HG03575 (cell line): ENCODE measurements around the gene DGKQ.
"Not testable (repeated sequence)": the region's sequence is repeated elsewhere in the genome, so short reads cannot be mapped to it uniquely, and the experiment has no call there.

Source experiments
- ATAC-seq: cut with Tn5 transposase; IDR thresholded peaks from one replicate; pipeline ENCODE4 v1.9.1; 2021; ENCODE audit not compliant: unreplicated experiment, insufficient number of reproducible peaks, low FRiP score; ENCODE audit errors: extremely low read depth

Gene DGKQ

DNA sequence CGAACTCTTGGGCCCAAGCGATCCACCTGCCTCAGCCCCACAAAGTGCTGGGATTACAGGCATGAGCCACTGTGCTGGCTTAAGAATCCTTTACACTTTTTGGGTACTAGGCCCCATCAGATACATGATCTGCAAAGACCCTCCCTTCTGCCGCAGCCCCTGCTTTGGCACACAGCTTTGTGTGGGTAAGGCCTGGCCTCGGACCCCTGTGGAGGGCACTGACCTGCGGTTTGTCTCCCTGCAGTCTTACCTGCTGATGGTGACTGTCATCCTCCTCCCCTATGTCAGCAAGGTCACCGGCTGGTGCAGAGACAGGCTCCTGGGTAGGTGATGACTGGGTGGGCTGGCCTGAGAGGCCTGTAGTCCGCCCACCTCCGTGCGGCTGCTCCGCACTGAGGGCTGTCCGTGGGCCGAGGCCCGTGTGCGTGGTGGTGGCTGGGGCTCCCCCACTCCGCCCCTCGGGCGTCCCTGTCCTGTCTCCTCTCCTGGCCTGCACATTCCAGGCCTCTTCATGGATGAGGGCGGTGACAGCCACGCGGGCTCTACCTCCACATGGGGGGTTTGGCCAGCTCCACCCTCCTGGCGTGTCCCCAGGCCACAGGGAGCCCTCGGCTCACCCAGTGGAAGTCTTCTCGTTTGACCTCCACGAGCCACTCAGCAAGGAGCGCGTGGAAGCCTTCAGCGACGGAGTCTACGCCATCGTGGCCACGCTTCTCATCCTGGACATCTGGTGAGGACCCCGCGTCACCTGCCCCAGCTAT, 18.0 kb downstream of the DGKQ start:
- no peak for ATAC-seq

DNA sequence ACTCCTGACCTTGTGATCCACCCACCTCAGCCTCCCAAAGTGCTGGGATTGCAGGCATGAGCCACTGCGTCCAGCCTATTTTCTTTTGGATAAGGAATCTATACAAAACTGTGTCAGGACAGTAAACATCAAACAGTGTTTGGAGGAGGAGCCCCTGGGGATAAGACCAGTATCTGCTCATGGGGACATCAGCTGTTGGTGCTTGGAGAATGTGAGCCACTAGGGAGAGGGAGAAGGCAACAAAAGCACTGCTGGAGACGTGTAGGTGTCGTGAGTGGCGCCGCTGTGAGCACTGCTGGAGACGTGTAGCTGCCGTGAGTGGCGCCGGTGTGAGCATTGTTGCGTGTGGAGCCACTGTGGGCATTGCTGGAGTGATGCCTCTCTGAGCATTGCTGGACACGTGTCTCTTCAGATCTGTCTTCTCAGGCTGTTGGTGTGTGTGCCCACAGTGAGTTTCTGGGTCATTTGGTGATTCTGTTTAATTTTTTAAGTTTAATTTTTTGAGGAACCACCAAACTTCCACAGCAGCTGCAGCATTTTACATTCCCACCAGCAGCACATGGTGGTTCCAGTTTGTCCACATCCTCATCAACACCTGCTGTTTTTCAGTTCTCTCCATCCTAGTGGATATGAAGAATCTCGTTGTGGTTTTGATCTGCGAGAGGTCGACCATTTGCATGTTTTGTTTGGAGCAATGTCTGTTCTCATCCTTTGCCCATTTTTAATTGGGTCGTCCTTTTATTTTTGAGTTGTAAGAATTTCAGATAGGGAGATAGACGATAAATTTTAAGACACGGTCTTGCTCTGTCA, 19.0 kb downstream of the DGKQ start:
- no peak for ATAC-seq

DNA sequence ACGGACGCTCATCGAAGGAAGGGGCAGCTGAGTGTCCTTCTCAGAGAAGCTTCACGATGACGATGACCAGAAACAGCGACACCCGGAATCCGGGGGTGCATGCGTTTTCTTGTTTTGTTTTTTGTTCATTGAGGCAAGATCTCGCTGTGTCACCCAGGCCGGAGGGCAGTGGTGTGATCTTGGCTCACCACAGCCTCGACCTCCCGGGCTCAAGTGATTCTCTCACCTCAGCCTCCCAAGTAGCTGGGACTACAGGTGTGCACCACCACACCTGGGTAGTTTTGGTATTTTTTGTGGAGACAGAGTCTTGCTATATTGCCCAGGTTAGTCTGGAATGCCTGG, 19.8 kb downstream of the DGKQ start:
- ATAC-seq, result no peak

DNA sequence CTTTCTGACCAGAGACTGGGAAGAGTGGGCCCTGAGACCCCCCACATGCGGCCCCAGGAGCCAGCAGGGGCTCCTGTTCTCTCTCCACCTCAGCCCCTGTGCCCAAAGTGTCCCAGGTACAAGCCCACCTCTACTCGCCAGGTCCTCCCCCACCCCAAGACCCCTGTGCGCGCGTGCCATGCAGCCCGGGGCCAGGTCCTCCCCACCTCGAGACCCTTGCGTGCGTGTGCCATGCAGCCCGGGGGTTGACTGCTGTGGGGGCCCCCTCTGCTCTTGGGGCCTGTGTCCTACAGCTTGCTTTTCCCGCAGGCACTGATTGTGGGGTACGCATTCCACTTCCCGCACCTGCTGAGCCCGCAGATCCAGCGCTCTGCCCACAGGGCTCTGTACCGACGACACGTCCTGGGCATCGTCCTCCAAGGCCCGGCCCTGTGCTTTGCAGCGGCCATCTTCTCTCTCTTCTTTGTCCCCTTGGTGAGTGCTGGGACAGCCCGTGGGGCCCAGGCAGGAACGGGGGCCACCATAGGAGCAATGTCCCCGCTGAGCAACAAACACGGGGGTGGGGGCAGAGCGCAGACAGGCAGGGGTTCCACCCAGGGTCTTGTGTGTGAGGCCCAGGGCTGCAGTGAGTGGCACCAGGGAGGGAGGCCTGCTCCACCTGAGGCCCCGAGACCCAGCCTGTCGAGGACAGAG, 20.3 kb downstream of the DGKQ start:
- no peak for ATAC-seq

DNA sequence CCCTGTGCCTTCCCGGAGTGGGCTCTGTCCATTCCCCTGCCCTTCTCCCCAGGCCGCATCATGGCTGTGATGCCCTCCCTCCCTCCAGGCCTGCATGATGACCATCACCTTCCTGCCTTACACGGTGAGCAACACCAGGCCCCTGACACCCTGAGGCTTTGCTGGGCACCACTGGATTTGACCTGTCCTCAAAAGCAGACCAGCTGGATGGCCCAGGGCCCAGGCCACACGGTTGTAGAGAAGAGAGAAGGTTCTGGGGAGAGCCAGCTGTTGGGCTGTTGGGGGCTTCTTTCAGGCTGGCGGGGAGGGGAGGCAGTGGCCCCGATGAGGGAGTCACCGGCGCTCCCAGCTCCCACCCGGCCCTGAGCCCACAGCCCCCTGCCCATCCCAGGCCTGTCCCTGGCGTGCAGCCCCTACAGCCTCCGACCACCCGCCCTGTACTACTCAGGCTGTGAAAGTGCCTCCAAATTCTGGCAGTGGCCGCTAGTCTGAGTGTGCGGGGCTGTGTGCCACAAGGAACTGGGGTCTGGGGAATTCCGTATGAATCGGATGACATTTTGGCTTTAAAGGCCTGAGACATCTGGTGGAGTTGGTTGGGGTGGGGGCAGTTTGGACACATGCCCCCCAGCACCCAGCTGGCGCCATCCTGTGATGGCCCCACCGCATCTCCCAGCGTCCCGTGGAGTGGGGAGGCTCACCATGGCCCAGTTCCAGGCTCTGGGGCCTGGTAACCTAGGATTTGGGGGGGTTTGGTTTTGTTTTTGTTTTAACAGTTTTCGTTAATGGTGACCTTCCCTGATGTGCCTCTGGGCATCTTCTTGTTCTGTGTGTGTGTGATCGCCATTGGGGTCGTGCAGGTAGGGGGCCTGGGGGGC, 21.5 kb downstream of the DGKQ start:
- ATAC-seq, result no peak

DNA sequence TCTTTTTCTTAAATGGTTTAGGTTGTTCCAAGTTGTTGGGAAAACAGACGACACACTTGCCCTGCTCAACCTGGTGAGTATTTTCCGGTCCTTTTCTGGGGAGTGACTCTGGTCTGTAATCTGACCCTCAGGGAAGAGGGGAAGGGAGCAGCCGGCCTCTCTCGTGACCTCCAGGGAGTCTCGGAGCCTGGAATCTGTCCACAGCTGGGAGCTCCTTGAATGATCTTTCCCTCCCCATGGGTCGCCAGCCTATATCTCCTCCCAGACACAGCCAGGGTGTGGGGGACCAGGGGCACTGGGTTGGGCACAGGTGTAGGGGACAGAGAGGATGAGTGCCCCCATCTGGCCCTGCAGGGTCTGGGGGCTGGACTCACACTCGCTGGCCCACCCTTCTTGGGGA, 22.2 kb downstream of the DGKQ start:
- ATAC-seq, result no peak

DNA sequence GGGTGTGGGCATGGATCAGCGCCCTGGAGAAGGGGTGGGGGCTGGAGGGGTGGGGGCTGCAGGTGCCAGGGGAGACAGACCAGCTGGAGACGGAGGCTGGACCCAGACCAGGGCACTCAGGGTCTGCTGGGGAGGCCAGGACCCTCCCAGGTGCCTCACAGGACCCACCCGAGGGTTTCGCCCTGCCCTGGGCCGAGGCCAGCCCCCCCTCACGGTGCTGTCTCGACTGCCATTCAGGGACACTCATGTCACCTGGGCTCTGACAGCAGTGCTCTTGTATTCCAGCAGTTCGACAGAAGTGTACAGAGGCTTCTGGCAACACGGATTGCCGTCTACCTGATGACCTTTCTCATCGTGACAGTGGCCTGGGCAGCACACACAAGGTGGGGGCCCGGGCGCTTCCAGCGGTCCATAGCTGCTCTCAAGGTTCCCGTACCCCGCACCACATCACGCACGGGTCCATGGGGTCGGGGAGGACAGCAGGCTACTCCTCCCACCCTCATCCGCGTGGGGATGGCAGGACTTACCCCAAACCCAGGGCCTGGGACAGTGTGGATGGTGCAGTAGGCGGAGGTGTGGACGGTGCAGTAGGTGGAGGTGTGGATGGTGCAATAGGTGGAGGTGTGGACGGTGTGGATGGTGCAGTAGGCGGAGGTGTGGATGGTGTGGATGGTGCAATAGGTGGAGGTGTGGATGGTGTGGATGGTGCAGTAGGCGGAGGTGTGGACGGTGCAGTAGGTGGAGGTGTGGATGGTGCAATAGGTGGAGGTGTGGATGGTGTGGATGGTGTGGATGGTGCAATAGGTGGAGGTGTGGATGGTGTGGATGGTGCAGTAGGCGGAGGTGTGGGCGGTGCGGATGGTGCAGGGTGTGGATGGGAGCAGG, 23.0 kb downstream of the DGKQ start:
- no peak for ATAC-seq

DNA sequence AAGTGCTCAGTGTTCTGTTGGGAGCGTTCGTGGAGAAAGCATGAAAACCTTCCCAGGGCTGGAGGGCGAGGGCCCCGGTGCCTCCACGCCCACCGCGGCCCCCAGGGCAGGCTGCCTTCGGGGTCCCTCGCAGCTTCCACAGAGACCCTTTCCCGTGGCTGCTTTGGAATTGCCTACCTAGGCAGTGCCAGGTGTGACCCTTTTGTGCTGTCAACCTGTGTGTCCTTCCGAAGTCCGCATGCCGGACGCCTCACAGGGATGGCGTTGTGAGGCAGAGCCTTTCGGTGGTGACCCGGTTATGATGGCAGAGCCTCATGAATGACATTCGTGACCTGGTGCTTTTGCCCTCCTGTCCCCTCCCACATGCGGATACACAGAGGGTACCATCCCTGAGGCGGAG, 23.7 kb downstream of the DGKQ start:
- ATAC-seq, result no peak

DNA sequence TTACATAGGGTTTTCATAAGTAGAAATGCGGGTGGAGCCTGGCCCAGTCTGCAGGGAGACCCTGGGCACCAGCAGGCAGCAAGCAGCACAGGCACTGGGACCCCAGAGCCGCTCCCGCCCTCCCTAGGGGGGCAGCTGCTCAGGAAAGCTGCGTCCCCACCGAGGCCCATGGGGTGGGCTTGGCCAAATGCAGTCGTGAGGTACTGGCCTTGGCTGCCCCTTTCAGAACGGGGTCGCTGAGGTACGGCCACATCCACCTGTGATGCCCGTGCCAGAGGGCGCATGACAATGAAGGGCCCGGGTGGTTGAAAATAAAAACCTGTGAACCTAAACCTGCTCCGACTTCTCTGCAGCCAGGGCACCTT, 24.5 kb downstream of the DGKQ start:
- ATAC-seq, result no peak

DNA sequence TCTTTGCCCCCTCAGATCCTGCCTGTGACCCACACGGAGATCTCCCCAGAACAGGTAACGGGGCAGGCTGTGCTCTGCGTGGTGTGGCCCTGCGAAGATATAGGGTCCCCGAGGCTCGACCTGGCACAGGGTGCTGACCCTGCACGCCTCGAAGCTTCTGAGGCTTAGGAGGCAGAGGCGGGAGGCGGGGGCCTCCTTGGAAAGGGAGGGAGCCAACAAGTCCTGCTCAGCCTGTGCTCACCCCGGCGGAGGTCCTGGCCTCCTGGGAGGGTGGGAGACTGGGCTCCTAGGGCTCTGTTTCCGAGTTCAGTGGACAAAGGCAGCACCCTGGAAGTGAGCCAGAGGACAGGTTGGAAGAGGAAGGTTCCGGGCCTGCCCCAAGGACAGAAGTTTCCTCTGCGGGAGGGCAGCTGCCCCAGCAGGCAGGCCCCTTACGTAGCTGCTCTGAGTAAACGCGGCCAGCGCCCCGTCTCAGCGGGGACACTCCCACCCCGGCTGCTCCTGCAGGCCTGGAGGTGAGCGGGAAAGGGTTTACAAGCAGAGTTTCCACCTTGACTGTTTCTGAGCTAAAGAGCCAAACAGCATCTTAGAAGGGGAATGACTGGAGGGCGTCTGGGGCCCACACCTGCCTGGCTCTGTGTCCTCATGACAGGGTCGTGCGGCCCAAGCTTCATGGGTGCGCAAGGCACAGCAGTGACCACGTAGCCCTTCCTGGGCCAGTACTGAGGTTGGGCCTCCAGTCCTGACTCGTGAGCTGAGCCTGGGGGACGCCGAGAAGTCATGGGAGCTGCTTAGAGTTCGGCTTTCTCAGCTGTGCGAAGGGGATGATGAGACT, 25.1 kb downstream of the DGKQ start:
- no peak for ATAC-seq

DNA sequence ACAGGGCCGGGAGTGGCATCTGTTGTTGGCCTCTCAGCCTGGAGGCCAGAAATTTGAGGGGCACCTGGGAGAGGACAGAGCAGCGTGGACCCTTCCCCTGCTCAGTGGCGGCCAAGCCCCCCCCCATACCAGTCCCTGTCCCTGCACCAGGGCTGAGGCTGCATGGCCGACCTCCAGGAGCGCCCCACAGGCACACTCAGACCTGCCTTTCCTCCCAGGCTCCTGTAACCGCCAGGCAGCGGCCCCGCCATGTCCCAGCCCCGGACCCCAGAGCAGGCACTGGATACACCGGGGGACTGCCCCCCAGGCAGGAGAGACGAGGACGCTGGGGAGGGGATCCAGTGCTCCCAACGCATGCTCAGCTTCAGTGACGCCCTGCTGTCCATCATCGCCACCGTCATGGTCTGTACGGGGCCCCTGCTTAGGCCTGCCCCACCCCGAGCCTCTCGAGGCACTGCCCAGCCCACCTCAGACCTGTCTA, 25.8 kb downstream of the DGKQ start:
- no peak for ATAC-seq

DNA sequence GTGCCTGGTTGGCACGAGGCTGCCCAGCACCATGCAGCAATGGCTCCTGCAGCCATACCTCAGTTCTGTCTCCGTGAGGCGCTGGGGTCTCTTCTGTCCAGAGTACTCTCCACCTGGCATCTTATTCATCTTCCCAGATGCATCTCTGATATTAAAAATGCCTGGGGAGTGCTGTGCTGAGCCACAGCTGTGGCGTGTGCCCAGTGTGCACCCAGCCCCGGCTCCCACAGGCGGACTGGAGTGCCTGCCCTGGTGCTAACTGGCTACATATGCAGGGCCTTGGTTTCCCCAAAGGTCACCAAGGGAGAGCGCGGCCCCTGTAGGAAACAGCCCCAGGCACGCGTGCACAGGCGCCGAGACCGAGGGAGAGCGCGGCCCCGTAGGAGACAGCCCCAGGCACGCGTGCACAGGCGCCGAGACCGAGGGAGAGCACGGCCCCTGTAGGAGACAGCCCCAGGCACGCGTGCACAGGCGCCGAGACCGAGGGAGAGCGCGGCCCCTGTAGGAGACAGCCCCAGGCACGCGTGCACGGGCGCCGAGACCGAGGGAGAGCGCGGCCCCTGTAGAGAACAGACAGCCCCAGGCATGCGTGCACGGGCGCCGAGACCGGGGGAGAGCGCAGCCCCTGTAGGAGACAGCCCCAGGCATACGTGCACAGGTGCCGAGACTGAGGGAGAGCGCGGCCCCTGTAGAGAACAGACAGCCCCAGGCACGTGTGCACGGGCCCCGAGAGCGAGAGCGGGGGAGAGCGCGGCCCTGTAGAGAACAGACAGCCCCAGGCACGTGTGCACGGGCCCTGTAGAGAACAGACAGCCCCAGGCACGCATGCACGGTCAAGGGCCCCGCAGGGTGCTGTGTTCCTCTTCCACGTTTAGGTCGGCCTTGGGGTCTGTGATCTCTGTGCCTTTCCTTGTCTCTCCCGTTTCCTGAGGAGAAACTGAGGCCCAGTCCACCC, 26.6 kb downstream of the DGKQ start:
- no peak for ATAC-seq

DNA sequence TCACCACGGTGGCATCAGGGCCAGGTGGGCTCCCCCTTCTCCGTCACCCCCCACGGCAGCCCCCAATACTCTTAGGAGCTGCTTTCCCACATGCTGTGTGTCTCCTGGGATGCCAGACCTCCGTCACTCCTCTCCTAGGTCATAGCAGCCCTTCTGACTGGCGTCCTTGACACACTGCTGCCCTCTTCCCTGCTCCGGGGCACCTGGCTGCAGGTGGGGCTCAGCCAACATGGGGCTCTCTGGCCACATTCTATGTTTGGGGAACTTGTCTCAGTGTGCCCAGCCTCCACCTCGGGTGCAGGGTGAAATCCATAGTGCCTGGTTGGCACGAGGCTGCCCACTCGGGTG, 27.3 kb downstream of the DGKQ start:
- no peak for ATAC-seq

DNA sequence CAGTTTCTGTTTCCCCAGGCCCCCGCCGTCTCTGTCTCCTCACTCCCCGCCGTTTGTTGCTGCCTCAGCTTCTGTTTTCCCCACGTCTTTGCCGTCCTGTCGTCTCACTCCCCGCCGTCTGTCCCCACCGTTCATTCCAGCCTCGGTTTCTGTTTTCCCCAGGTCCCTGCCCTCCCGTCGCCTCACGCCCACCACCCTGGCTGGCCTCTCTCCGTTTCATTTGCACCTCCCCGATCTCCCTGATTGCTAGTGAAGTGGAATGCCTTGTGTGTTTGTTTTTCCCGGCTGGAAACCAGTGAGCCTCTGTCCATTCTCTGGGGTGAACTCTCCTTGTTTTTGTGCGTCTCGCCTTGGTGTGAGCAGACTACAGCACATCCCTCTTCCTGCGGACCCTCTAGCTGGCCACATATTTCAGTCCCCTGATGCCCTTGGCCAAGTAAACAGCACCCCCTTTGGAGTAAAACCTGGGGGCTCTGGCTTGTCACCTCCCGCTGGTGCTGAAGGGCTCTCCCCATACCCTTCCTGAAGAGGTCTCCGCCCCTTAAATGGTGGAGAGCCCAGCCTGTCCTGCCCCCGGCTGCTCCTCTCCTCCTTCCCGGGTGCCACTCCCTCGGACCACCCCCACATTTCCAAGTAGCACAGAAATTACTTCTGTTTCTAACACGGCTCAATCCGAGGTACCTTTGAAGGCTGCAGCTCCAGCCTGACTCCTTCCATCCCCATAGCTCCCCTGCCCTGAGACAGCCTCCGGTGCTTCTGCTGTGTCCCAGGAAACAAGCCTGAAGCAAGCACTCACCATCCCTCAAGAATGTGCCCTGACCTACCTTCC, 27.9 kb downstream of the DGKQ start:
- no peak for ATAC-seq

DNA sequence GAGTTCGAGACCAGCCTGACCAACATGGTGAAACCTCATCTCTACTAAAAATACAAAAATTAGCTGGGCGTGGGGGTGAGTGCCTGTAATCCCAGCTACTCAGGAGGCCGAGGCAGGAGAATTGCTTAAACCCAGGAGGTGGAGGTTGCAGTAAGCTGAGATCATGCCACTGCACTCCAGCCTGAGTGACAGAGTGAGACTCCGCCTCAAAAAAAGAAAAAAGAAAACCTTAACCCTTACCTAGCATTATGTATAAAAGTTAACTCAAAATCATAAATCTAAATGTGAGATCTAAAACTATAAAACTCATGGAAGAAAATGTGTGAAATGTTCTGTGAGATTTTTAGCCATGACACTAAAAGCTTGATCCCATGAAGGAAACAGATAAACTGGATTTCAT, 33.9 kb downstream of the DGKQ start:
- ATAC-seq, result not testable (repeated sequence)

DNA sequence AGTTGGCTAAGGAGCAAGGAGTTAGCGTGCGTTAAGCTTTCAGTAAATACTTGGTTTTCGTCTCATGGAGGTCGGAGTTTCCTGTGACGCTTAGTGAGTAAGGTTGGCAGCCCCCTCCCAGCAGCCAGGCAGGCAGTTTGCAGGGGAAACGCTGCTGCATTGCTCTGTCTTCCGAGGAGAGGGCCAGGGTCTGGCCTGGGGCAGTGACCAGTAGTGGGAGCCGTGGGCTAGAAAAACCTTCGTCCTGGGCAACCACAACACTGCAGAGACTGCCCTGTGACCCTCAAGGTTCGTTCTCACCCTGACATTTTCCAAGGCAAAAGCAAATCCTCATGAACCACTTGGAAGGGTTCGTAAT, 40.7 kb downstream of the DGKQ start:
- peak; percentile 4 for ATAC-seq
